ENCODE measurements around the gene SORCS3. TPM values are rescaled to one million over a fixed set of nuclear protein-coding genes. Genes with fewer than 3 reads are reported as not detected.

Gene SORCS3
- total and polyA plus RNA-seq, 2 experiments from 2014 or later, result not detected

GRCh38 chr10:104741127-104741526, 100.0 kb downstream of the SORCS3 start:
- Histone ChIP-seq H3K9ac (no peak overlapping the region), H3K27me3 (replicated peaks; ENCODE audit: insufficient read depth) (no peaks in the 10 kb centered on the region), H3K9me3 (ENCODE audit: low read depth) (no peaks in the 10 kb centered on the region), H3K4me3 (no peak overlapping the region), H3F3A (ENCODE audit: insufficient read depth) (no peaks in the 10 kb centered on the region), H3K27ac (no peak overlapping the region), H4K20me1 (ENCODE audit: insufficient read depth) (no peaks in the 10 kb centered on the region), H3K4me1 (ENCODE audit: insufficient read depth) (no peaks in the 10 kb centered on the region), H3K79me2 (ENCODE audit: insufficient read depth) (no peaks in the 10 kb centered on the region), H3K9me2 (ENCODE audit: insufficient read depth) (no peaks in the 10 kb centered on the region), H3K4me2 (ENCODE audit: unreplicated experiment) (no peak overlapping the region), H3K36me3 (ENCODE audit: low read depth) (no peaks in the 10 kb centered on the region), H2AFZ (no peak overlapping the region)
- WGBS, 2 experiments (ENCODE audit: low coverage in 1 of 2, low lambda C conversion rate in 2 of 2, missing lambda C conversion rate in 2 of 2), result 26 to 31% methylated on average over 3 of the region's 3 CpGs
- no peak for DNase-seq
- in situ Hi-C loops (cut with MboI), result no loop called here
- no peak for TF ChIP-seq EZH2phosphoT487 (IDR thresholded peaks at IDR 0.05; ENCODE audit: insufficient read depth, low read depth)
- TF ChIP-seq EZH2 (IDR thresholded peaks at IDR 0.05; ENCODE audit: insufficient read depth, poor library complexity, severe bottlenecking), result no peak

- no peak overlapping the region for H3K9ac ChIP-seq
- no peaks in the 10 kb centered on the region for H3K79me2 ChIP-seq (ENCODE audit: insufficient read depth)
- H3F3A ChIP-seq (ENCODE audit: insufficient read depth), result no peaks in the 10 kb centered on the region
- H3K27ac ChIP-seq, result no peak overlapping the region
- no peak for TF ChIP-seq EZH2 (IDR thresholded peaks at IDR 0.05; ENCODE audit: insufficient read depth, poor library complexity, severe bottlenecking)
- TF ChIP-seq EZH2phosphoT487 (IDR thresholded peaks at IDR 0.05; ENCODE audit: insufficient read depth, low read depth), result no peak
- in situ Hi-C loops (cut with MboI), result no loop called here
- H3K27me3 ChIP-seq (replicated peaks; ENCODE audit: insufficient read depth), result no peaks in the 10 kb centered on the region
- no peak for DNase-seq
- no peaks in the 10 kb centered on the region for H3K36me3 ChIP-seq (ENCODE audit: low read depth)
- H3K4me2 ChIP-seq (ENCODE audit: unreplicated experiment), result no peak overlapping the region
- no peak overlapping the region for H3K4me3 ChIP-seq
- H3K9me2 ChIP-seq (ENCODE audit: insufficient read depth), result no peaks in the 10 kb centered on the region
- no peaks in the 10 kb centered on the region for H3K9me3 ChIP-seq (ENCODE audit: low read depth)
- H4K20me1 ChIP-seq (ENCODE audit: insufficient read depth), result no peaks in the 10 kb centered on the region
- H3K4me1 ChIP-seq (ENCODE audit: insufficient read depth), result no peaks in the 10 kb centered on the region
- 0 to 17% methylated on average over 1 of the region's 1 CpG for WGBS, 2 experiments (ENCODE audit: low coverage in 1 of 2, low lambda C conversion rate in 2 of 2, missing lambda C conversion rate in 2 of 2)
- H2AFZ ChIP-seq, result no peak overlapping the region
Observed at GRCh38 chr10:104744052-104744451, 103.0 kb downstream of the SORCS3 start.

DNA sequence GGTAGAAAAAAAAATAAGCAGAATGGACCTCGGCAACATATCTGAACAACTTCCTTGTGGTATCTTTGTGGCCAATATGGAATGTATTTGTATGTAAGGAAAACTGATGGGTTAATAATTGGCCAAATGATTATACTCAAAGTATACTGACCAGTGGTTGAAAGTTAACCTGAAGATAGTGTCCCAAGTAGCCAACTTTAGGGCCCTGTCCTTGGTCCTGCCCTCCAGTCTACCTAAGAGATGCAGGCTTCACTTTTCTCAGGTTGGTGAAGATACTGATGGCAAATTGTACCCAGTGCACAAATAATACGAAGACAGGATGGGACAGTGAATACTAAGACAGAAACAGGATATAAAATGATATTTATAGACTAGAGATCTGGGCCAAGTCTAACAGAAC, 109.2 kb downstream of the SORCS3 start:
- Histone ChIP-seq H3K36me3 (ENCODE audit: low read depth) (no peaks in the 10 kb centered on the region), H2AFZ (no peak overlapping the region), H3K79me2 (ENCODE audit: insufficient read depth) (no peaks in the 10 kb centered on the region), H3K4me3 (no peak overlapping the region), H3K9me3 (ENCODE audit: low read depth) (no peaks in the 10 kb centered on the region), H3K9me2 (ENCODE audit: insufficient read depth) (no peaks in the 10 kb centered on the region), H4K20me1 (ENCODE audit: insufficient read depth) (no peaks in the 10 kb centered on the region), H3K27me3 (replicated peaks; ENCODE audit: insufficient read depth) (no peaks in the 10 kb centered on the region), H3K27ac (no peak overlapping the region), H3F3A (ENCODE audit: insufficient read depth) (no peaks in the 10 kb centered on the region), H3K9ac (no peak overlapping the region), H3K4me2 (ENCODE audit: unreplicated experiment) (no peak overlapping the region), H3K4me1 (ENCODE audit: insufficient read depth) (no peaks in the 10 kb centered on the region)
- WGBS, 2 experiments (ENCODE audit: low coverage in 1 of 2, low lambda C conversion rate in 2 of 2, missing lambda C conversion rate in 2 of 2), result 20 to 24% methylated on average over 2 of the region's 2 CpGs
- TF ChIP-seq EZH2phosphoT487 (IDR thresholded peaks at IDR 0.05; ENCODE audit: insufficient read depth, low read depth) (no peak), EZH2 (IDR thresholded peaks at IDR 0.05; ENCODE audit: insufficient read depth, poor library complexity, severe bottlenecking) (no peak)
- DNase-seq, result no peak
- in situ Hi-C loops (cut with MboI), result no loop called here

GRCh38 chr10:104762793-104763192, 121.7 kb downstream of the SORCS3 start:
- H3K36me3 ChIP-seq (ENCODE audit: low read depth), result no peaks in the 10 kb centered on the region
- WGBS, 2 experiments (ENCODE audit: low coverage in 1 of 2, low lambda C conversion rate in 2 of 2, missing lambda C conversion rate in 2 of 2), result 21 to 23% methylated on average over 4 of the region's 4 CpGs

DNA sequence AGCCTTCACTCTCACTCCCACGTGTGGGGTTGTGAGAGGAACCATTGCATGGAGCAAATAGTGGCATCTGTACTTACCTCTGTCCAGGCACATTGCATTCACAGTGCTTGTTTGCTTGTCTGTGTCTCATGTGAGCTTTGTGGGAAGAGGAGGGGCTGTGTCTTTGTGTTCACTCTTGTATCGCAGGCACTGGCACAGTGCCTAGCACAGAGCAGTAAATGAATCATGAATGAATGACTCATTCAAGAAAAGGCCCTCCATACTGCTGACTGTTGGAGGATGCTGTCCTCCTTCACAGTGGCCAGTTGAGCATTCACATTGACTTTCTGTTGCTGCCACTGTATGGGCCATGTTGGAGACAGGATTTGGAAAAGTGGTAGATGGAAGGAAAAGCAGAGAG, 125.3 kb downstream of the SORCS3 start:
- Histone ChIP-seq H4K20me1 (ENCODE audit: insufficient read depth) (no peaks in the 10 kb centered on the region), H3K4me3 (no peak overlapping the region), H3K9me2 (ENCODE audit: insufficient read depth) (no peaks in the 10 kb centered on the region), H3K27ac (no peak overlapping the region), H3K9ac (no peak overlapping the region), H3K27me3 (replicated peaks; ENCODE audit: insufficient read depth) (no peaks in the 10 kb centered on the region), H3K4me2 (ENCODE audit: unreplicated experiment) (no peak overlapping the region), H3K79me2 (ENCODE audit: insufficient read depth) (no peaks in the 10 kb centered on the region), H3K4me1 (ENCODE audit: insufficient read depth) (no peaks in the 10 kb centered on the region), H3F3A (ENCODE audit: insufficient read depth) (no peaks in the 10 kb centered on the region), H3K9me3 (ENCODE audit: low read depth) (no peaks in the 10 kb centered on the region), H2AFZ (no peak overlapping the region), H3K36me3 (ENCODE audit: low read depth) (no peaks in the 10 kb centered on the region)
- 0 to 8% methylated on average over 2 of the region's 2 CpGs for WGBS, 2 experiments (ENCODE audit: low coverage in 1 of 2, low lambda C conversion rate in 2 of 2, missing lambda C conversion rate in 2 of 2)
- peak; percentile 4 for DNase-seq
- TF ChIP-seq EZH2phosphoT487 (IDR thresholded peaks at IDR 0.05; ENCODE audit: insufficient read depth, low read depth) (no peak), EZH2 (IDR thresholded peaks at IDR 0.05; ENCODE audit: insufficient read depth, poor library complexity, severe bottlenecking) (no peak)
- in situ Hi-C loops (cut with MboI), result no loop called here

More at GRCh38 chr10:104762793-104763192, 121.7 kb downstream of the SORCS3 start:
- Histone ChIP-seq H3K9me2 (ENCODE audit: insufficient read depth) (no peaks in the 10 kb centered on the region), H3F3A (ENCODE audit: insufficient read depth) (no peaks in the 10 kb centered on the region), H2AFZ (no peak overlapping the region), H3K27me3 (replicated peaks; ENCODE audit: insufficient read depth) (no peaks in the 10 kb centered on the region), H3K27ac (no peak overlapping the region), H3K79me2 (ENCODE audit: insufficient read depth) (no peaks in the 10 kb centered on the region), H3K4me2 (ENCODE audit: unreplicated experiment) (no peak overlapping the region), H3K9me3 (ENCODE audit: low read depth) (no peaks in the 10 kb centered on the region), H3K4me1 (ENCODE audit: insufficient read depth) (no peaks in the 10 kb centered on the region), H4K20me1 (ENCODE audit: insufficient read depth) (no peaks in the 10 kb centered on the region), H3K9ac (no peak overlapping the region), H3K4me3 (no peak overlapping the region)
- in situ Hi-C loops (cut with MboI), result no loop called here
- DNase-seq, result no peak
- TF ChIP-seq EZH2 (IDR thresholded peaks at IDR 0.05; ENCODE audit: insufficient read depth, poor library complexity, severe bottlenecking), result no peak
- no peak for TF ChIP-seq EZH2phosphoT487 (IDR thresholded peaks at IDR 0.05; ENCODE audit: insufficient read depth, low read depth)
